H1 (cell line): ENCODE data around the gene CDCA5. TPM values are rescaled to one million over a fixed set of nuclear protein-coding genes. Genes with fewer than 3 reads are reported as not detected.

Experiments
- ASH2L ChIP-seq: fragments of 200-600, 300-600 bp; sonication (generic); IDR thresholded peaks from one replicate; pipeline ENCODE4 v1.7.1; 2017; ENCODE audit warnings: low read length
- ATF2 ChIP-seq: IDR thresholded peaks from 2 replicates; pipeline ENCODE4 v1.6.1; 2012; ENCODE audit warnings: low read length, inconsistent platforms
- BACH1 ChIP-seq: IDR thresholded peaks from 2 replicates; pipeline ENCODE4 v1.6.1; 2012; ENCODE audit warnings: low read length, improper control_type of control experiment
- CBX5 ChIP-seq: fragments of 300-800, 300-1000 bp; sonication (generic); IDR thresholded peaks from 2 replicates; pipeline ENCODE4 v1.7.1; 2016; ENCODE audit warnings: antibody characterized with exemption, low read length, low read depth
- CHD1 ChIP-seq: IDR thresholded peaks from 2 replicates; pipeline ENCODE4 v1.6.1; 2012; ENCODE audit warnings: low read depth, low read length, improper control_type of control experiment
- CHD2 ChIP-seq: IDR thresholded peaks from 2 replicates; pipeline ENCODE4 v1.6.1; 2012; ENCODE audit warnings: low read length, improper control_type of control experiment
- E2F6 ChIP-seq: IDR thresholded peaks from 2 replicates; pipeline ENCODE4 v1.6.1; 2012; ENCODE audit warnings: inconsistent platforms
- GTF2F1 ChIP-seq: IDR thresholded peaks from 2 replicates; pipeline ENCODE4 v1.6.1; 2012; ENCODE audit warnings: low read depth, low read length, improper control_type of control experiment, borderline replicate concordance
- HDAC6 ChIP-seq: IDR thresholded peaks from one replicate; pipeline ENCODE4 v1.7.1; 2012; ENCODE audit warnings: low read depth, mild to moderate bottlenecking, inconsistent platforms, low read length, moderate library complexity
- KDM4A ChIP-seq: IDR thresholded peaks from one replicate; pipeline ENCODE4 v1.7.1; 2012; ENCODE audit warnings: low read depth, mild to moderate bottlenecking, moderate library complexity, low read length, inconsistent platforms; ENCODE audit not compliant: severe bottlenecking
- NANOG ChIP-seq: IDR thresholded peaks from 2 replicates; pipeline ENCODE4 v1.6.1; 2011; ENCODE audit warnings: low read length, low read depth, mild to moderate bottlenecking, inconsistent platforms; ENCODE audit not compliant: insufficient read depth, poor library complexity, severe bottlenecking
- NRF1 ChIP-seq: IDR thresholded peaks from 2 replicates; pipeline ENCODE4 v1.6.1; 2011; ENCODE audit warnings: mild to moderate bottlenecking, low read depth, low read length, improper control_type of control experiment
- RAD21 ChIP-seq, 2 experiments: IDR thresholded peaks in 1 of 2; conservative IDR thresholded peaks in 1 of 2; 2 replicates each; pipeline ENCODE4 v1.6.1; 2011; ENCODE audit warnings: low read depth in 2 of 2, low read length in 2 of 2, improper control_type of control experiment in 1 of 2, inconsistent platforms in 1 of 2, mild to moderate bottlenecking in 1 of 2, moderate library complexity in 1 of 2
- RNF2 ChIP-seq: fragments of 200-900, 300-1000 bp; sonication (generic); IDR thresholded peaks from 2 replicates; pipeline ENCODE4 v1.7.1; 2016; ENCODE audit warnings: borderline replicate concordance, low read depth, mild to moderate bottlenecking, antibody characterized with exemption, low read length; ENCODE audit not compliant: poor library complexity, severe bottlenecking; ENCODE audit errors: missing control alignments
- RXRA ChIP-seq: IDR thresholded peaks from 2 replicates; pipeline ENCODE4 v1.6.1; 2011; ENCODE audit warnings: low read depth, mild to moderate bottlenecking, low read length, moderate library complexity; ENCODE audit not compliant: insufficient read depth
- SP1 ChIP-seq: IDR thresholded peaks from 2 replicates; pipeline ENCODE4 v1.6.1; 2011; ENCODE audit warnings: low read depth, low read length
- TAF7 ChIP-seq: optimal IDR thresholded peaks from 2 replicates; pipeline ENCODE3; 2011; ENCODE audit warnings: low read depth, mild to moderate bottlenecking, inconsistent platforms, low read length, moderate library complexity, borderline replicate concordance
- TEAD4 ChIP-seq: IDR thresholded peaks from 2 replicates; pipeline ENCODE4 v1.6.1; 2012; ENCODE audit warnings: low read depth, low read length, inconsistent platforms, mixed read lengths
- YY1 ChIP-seq: IDR thresholded peaks from 2 replicates; pipeline ENCODE4 v1.6.1; 2011; ENCODE audit warnings: low read depth, mild to moderate bottlenecking, low read length
- ZNF274 ChIP-seq: IDR thresholded peaks from 2 replicates; pipeline ENCODE4 v1.7.0; 2012; ENCODE audit warnings: low read length, borderline replicate concordance; ENCODE audit errors: extremely low read depth
- polyA plus RNA-seq, 7 experiments: library from polyadenylated mRNA; depleted of rRNA in 3 of 7; stranded (reverse) in 5 of 7; unstranded in 2 of 7; fragments of >200 nt in 5 of 7; fragments of 200-250 nt in 2 of 7; gene quantifications; 1 replicate in 5 of 7; 2 replicates in 1 of 7; 4 replicates in 1 of 7; pipeline versions ENCODE4 v1.2.1 to v1.2.3, GENCODE V29; 2011 to 2013; ENCODE audit warnings: missing spikeins in 2 of 7, mixed read lengths in 2 of 7
- total RNA-seq: library from RNA; stranded (reverse); fragmentation: NEBNext Ultra II Directional; extraction: Animal tissue kit (Norgen Biotek cat#: 25700); gene quantifications from 2 replicates; pipeline ENCODE4 v1.2.1, GENCODE V29; 2021

CDCA5 gene
- total and polyA plus RNA-seq, 2 of the 8 experiments (the other 6 are each of a cell fraction or from before 2014, with no cell fraction given): 39.2 to 87.0 TPM

GRCh38 chr11:65121865-65122696 lies 38.2 kb upstream of the CDCA5 start, which contains the start of the genes FAU and MRPL49 (continued):
- TF ChIP-seq SP1: peak; percentile 88
- TF ChIP-seq NRF1: peak; percentile 59
- no peak for TF ChIP-seq NANOG
- no peak; the same call in 1 of the 2 replicates for TF ChIP-seq E2F6
- no peak for TF ChIP-seq RAD21 (IDR thresholded peaks at IDR 0.05 in 1 of 2, conservative IDR thresholded peaks at IDR 0.05 in 1 of 2; ENCODE audit: low read depth in 2 of 2, low read length in 2 of 2)
- TF ChIP-seq ASH2L: peak; percentile 60
- no peak for TF ChIP-seq CBX5
- TF ChIP-seq TAF7: peak; percentile 95
- no peak for TF ChIP-seq ZNF274
- TF ChIP-seq HDAC6: no peak
- TF ChIP-seq CHD2: 0 out of 2 replicates have a peak, but pooled peaks have one; percentile 30
- TF ChIP-seq YY1: peak; percentile 94
- no peak for TF ChIP-seq ATF2
- TF ChIP-seq RNF2: no peak
- TF ChIP-seq BACH1: no peak
- TF ChIP-seq KDM4A: peak; percentile 92
- no peak for TF ChIP-seq RXRA
- TF ChIP-seq CHD1: no peak
- TF ChIP-seq GTF2F1: 0 out of 2 replicates have a peak, but pooled peaks have one; percentile 30
- peak; percentile 74 for TF ChIP-seq TEAD4
